A673 (cell line): ENCODE data around the gene PLD1. TPM values are rescaled to one million over a fixed set of nuclear protein-coding genes. Genes with fewer than 3 reads are reported as not detected.

Experiments
- BruUV-seq: library from RNA; stranded (reverse); fragments of 400-500 nt; replicated peaks from 2 replicates; lab custom pipeline; 2021; lab: Mats Ljungman, UMichigan
- CTCF ChIA-PET: fragments of 300-600 bp; sonication (Branson Sonifier 250); formaldehyde crosslinking; loops from one replicate; lab custom pipeline; 2022; ENCODE audit warnings: antibody characterized with exemption; lab: Charles Lee
- POLR2A ChIA-PET: fragments of 300-600 bp; sonication (Branson Sonifier 250); formaldehyde crosslinking; loops from one replicate; lab custom pipeline; 2022; ENCODE audit warnings: antibody characterized with exemption; ENCODE audit not compliant: low non-redundant PET; lab: Charles Lee
- DNase-seq: peaks from one replicate; pipeline ENCODE4 v3.0.0-alpha.2; 2015; ENCODE audit warnings: low spot score
- H3K27ac ChIP-seq: fragments of 200-600 bp; sonication (generic); 2 replicates; pipeline ENCODE4 v1.5.1; 2016; ENCODE audit warnings: mixed run types, low read depth, mild to moderate bottlenecking, mixed read lengths, antibody characterized with exemption, low read length; ENCODE audit not compliant: poor library complexity, severe bottlenecking
- H3K27me3 ChIP-seq: fragments of 200-600 bp; sonication (generic); replicated peaks from 2 replicates; pipeline ENCODE4 v1.6.1; 2017; ENCODE audit warnings: mixed run types, low read depth, mild to moderate bottlenecking, mixed read lengths, antibody characterized with exemption, low read length; ENCODE audit not compliant: insufficient read depth, poor library complexity
- H3K36me3 ChIP-seq: fragments of 200-600 bp; sonication (generic); 2 replicates; pipeline ENCODE4 v1.6.1; 2016; ENCODE audit warnings: mixed run types, mild to moderate bottlenecking, mixed read lengths, antibody characterized with exemption, low read length; ENCODE audit not compliant: insufficient read depth, poor library complexity, severe bottlenecking
- H3K4me1 ChIP-seq: fragments of 200-600 bp; sonication (generic); 2 replicates; pipeline ENCODE4 v1.6.1; 2017; ENCODE audit warnings: mixed run types, mild to moderate bottlenecking, mixed read lengths, antibody characterized with exemption, low read length; ENCODE audit not compliant: insufficient read depth, poor library complexity, severe bottlenecking
- H3K4me3 ChIP-seq: fragments of 200-600 bp; sonication (generic); 2 replicates; pipeline ENCODE4 v1.5.1; 2016; ENCODE audit warnings: low read depth, mixed run types, mild to moderate bottlenecking, mixed read lengths, low read length; ENCODE audit not compliant: poor library complexity, severe bottlenecking
- H3K9me3 ChIP-seq: fragments of 200-600 bp; sonication (generic); 2 replicates; pipeline ENCODE4 v1.6.1; 2016; ENCODE audit warnings: mixed run types, low read depth, mild to moderate bottlenecking, mixed read lengths, antibody characterized with exemption, low read length; ENCODE audit not compliant: poor library complexity, severe bottlenecking
- CTCF ChIP-seq: fragments of 300-800, 200-600 bp; sonication (generic); conservative IDR thresholded peaks from 2 replicates; pipeline ENCODE4 v1.5.1; 2017; ENCODE audit warnings: low read depth, mild to moderate bottlenecking, antibody characterized with exemption, low read length, moderate library complexity, mixed read lengths
- EZH2 ChIP-seq: fragments of 200-600 bp; sonication (generic); IDR thresholded peaks from 2 replicates; pipeline ENCODE4 v1.6.1; 2017; ENCODE audit warnings: borderline replicate concordance, low read depth, mild to moderate bottlenecking, mixed read lengths, antibody characterized with exemption, low read length; ENCODE audit not compliant: poor library complexity, severe bottlenecking
- intact Hi-C: fragments of 100-400 bp; cut with micrococcal nuclease; formaldehyde crosslinking; loops from one replicate; pipeline ENCODE4 v1.10.0; 2022; ENCODE audit not compliant: unreplicated experiment
- total RNA-seq: library from RNA; stranded (reverse); gene quantifications from 2 replicates; pipeline ENCODE4 v1.2.3, GENCODE V29; 2021

Gene PLD1
- total RNA-seq, 1 experiment from 2014 or later, result 3.2 TPM

GRCh38 chr3:171768281-171768900, 41.9 kb downstream of the PLD1 start:
- no peak overlapping the region for H3K4me3 ChIP-seq
- no peaks in the 10 kb centered on the region for H3K9me3 ChIP-seq
- BruUV-seq, result no TSS peak
- ChIA-PET POLR2A (no interaction called here), CTCF (no interaction called here)
- intact Hi-C loops, result no loop called here
- no peak for DNase-seq
- no peak overlapping the region for H3K27ac ChIP-seq
- peaks cover 23% of the 10 kb centered on the region for H3K4me1 ChIP-seq
- no peak for TF ChIP-seq EZH2
- no peak for TF ChIP-seq CTCF
- no peaks in the 10 kb centered on the region for H3K27me3 ChIP-seq
- H3K36me3 ChIP-seq, result no peaks in the 10 kb centered on the region

GRCh38 chr3:171765511-171765887, 44.8 kb downstream of the PLD1 start:
- DNase-seq, result no peak
- Histone ChIP-seq H3K27me3 (no peaks in the 10 kb centered on the region), H3K9me3 (no peaks in the 10 kb centered on the region), H3K4me1 (peaks cover 14% of the 10 kb centered on the region), H3K27ac (no peak overlapping the region), H3K4me3 (no peak overlapping the region), H3K36me3 (no peaks in the 10 kb centered on the region)
- intact Hi-C loops, result no loop called here
- ChIA-PET CTCF (no interaction called here), POLR2A (no interaction called here)
- no peak for TF ChIP-seq CTCF
- no peak for TF ChIP-seq EZH2
- no TSS peak for BruUV-seq

GRCh38 chr3:171763392-171763791, 46.9 kb downstream of the PLD1 start:
- Histone ChIP-seq H3K9me3 (no peaks in the 10 kb centered on the region), H3K4me1 (no peaks in the 10 kb centered on the region), H3K27ac (no peak overlapping the region), H3K36me3 (no peaks in the 10 kb centered on the region), H3K4me3 (no peak overlapping the region), H3K27me3 (no peaks in the 10 kb centered on the region)
- intact Hi-C loops, result no loop called here
- CTCF ChIA-PET, result interaction anchor here (0.7 kb wide), 1 partner anchor 884 kb away, joined by 3 read pairs; no protein-coding TSS in a partner anchor
- POLR2A ChIA-PET, result no interaction called here
- no peak for TF ChIP-seq EZH2
- no peak for TF ChIP-seq CTCF
- no peak for DNase-seq
- BruUV-seq, result no TSS peak
